ENCODE measurements around the gene SH3BP1.

- TF ChIP-seq POLR2A (IDR thresholded peaks at IDR 0.05; ENCODE audit: low read depth, low read length) (no peak), MAZ (IDR thresholded peaks at IDR 0.05; ENCODE audit: borderline replicate concordance, low read depth, low read length) (no peak)
These were observed 36.7 kb downstream of the SH3BP1 start for GRCh38 chr22:37675930-37676735.

Data from IMR-90 (cell line).